Stimulated activated CD8-positive, alpha-beta memory T cell treated with anti-CD3 and anti-CD28 coated beads, Interleukin-7, amount 100 ng/mL, for 4 hours (primary cell): ENCODE measurements around the gene ANKRD10.

ENCODE experiments used
- DNase-seq, 2 donors: peaks; one replicate each; pipeline ENCODE4 v3.0.0-alpha.2; 2020; ENCODE audit warnings: low read depth in 2 of 2

The ANKRD10 gene

GRCh38 chr13:110885966-110886869, 28.7 kb downstream of the ANKRD10 start:
- DNase-seq: no peak

GRCh38 chr13:110885516-110885915, 29.4 kb downstream of the ANKRD10 start:
- no peak for DNase-seq

- no peak for DNase-seq
Observed at GRCh38 chr13:110884517-110884916, 30.4 kb downstream of the ANKRD10 start.

- DNase-seq: no peak
Observed at GRCh38 chr13:110883542-110883941, 31.3 kb downstream of the ANKRD10 start.

- no peak for DNase-seq
Observed at GRCh38 chr13:110882972-110883371, 31.9 kb downstream of the ANKRD10 start.

- DNase-seq: no peak
Observed at GRCh38 chr13:110881839-110882627, 32.8 kb downstream of the ANKRD10 start.

- DNase-seq: no peak
Observed at GRCh38 chr13:110880627-110881026, 34.2 kb downstream of the ANKRD10 start.

- DNase-seq: no peak
Observed at GRCh38 chr13:110879482-110879881, 35.4 kb downstream of the ANKRD10 start.

- no peak for DNase-seq
Observed at GRCh38 chr13:110877737-110878258, 37.1 kb downstream of the ANKRD10 start.

- no peak for DNase-seq
Observed at GRCh38 chr13:110876609-110877008, 38.3 kb downstream of the ANKRD10 start.

GRCh38 chr13:110875241-110875640, 39.6 kb downstream of the ANKRD10 start:
- DNase-seq: no peak

- DNase-seq: peak in 1 of 2 donors; percentile 23
Observed at GRCh38 chr13:110874508-110874960, 40.3 kb downstream of the ANKRD10 start.

GRCh38 chr13:110873639-110874507, 41.0 kb downstream of the ANKRD10 start:
- no peak for DNase-seq

GRCh38 chr13:110872768-110873638, 41.9 kb downstream of the ANKRD10 start:
- DNase-seq: no peak

GRCh38 chr13:110872034-110872767, 42.7 kb downstream of the ANKRD10 start:
- no peak for DNase-seq

GRCh38 chr13:110869805-110870706, 44.8 kb downstream of the ANKRD10 start:
- no peak for DNase-seq

- DNase-seq: no peak
Observed at GRCh38 chr13:110869231-110869804, 45.6 kb downstream of the ANKRD10 start.

- no peak for DNase-seq
Observed at GRCh38 chr13:110868720-110869119, 46.1 kb downstream of the ANKRD10 start.
